HK-2 (cell line): ENCODE data around the gene NRL.
"Not testable (repeated sequence)": the region's sequence is repeated elsewhere in the genome, so short reads cannot be mapped to it uniquely, and the experiment has no call there.

Experiments
- DNase-seq: peaks from one replicate; pipeline ENCODE4 v3.0.0-alpha.2; 2018; ENCODE audit not compliant: unreplicated experiment

Gene NRL

DNA sequence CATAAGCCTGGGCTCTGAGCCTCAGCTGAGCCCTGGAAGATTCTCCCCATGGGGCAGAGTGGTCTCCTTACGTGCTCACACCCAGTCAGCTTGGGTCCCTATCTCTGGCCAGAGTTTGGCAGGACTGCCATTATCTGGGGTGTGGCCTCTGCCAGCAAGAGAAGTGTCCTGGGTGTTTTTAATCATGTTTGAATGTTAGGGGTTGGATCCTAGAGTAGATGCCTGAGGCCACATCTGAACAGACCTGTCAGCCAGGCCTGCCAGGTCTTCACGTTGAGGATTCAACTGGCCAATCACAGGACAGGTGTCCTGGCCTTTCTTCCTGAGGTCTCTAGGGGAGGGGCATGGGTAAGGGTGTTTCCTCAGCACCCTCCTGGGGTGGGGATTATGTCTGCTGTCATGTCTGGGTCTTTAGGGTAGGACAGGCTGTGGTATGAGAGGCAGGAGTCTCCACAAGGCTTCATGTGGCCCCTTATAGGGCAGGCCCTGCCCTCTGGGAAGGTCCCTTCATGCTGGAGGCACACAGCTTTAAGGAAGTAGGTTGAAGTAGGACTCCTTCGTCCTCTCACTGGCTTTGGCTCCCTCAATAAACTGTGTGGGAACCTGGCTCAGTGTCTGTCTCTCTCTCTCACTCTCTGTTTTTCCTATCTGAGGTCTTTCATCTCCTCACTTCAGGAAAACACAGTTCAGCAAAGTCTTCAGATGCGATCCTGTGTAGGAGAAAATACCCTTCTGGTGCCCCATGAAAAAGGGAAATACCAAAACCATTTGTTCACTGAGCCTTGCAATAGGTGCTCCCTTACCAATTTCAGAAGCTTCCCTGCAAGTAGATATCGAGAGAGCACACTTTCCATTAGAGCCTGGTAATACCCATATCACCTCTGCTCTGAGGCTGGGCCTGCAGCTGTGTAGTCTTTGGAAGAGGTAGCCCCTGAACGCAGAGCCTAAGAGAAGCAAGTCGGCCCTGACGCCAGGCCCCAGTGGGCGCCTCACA lies 9.0 kb upstream of the NRL start:
- DNase-seq, result no peak

DNA sequence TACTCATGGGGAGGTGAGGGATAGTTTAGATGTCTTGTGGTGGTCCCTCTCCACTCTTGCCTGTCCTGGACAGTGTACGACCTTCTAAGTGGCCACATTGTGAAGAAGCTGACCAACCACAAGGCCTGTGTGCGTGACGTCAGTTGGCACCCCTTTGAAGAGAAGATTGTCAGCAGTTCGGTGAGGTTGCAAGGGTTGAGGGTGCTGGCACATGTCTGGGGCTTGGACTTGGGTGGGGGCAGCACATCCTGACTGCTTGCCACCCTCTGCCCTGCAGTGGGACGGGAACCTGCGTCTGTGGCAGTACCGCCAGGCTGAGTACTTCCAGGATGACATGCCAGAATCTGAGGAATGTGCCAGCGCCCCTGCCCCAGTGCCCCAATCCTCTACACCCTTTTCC lies 8.1 kb upstream of the NRL start:
- DNase-seq, result no peak

DNA sequence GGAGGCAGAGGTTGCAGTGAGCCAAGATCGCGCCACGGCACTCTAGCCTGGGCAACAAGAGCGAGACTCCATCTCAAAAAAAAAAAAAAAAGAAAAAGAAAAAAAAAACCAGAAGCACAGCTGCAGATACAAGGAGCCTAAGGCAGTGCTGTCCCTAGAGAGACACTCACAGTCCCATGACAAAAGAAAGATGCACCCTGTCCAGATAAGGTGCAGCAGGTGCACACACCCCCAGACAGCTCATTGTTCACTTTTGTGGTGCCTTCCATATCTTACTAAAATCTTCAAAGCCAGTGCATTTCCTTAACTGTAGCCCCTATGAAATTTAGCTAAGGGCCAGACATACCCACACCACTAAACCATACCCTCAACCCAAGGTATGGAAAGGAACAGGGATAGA lies 7.7 kb upstream of the NRL start:
- DNase-seq, result no peak

DNA sequence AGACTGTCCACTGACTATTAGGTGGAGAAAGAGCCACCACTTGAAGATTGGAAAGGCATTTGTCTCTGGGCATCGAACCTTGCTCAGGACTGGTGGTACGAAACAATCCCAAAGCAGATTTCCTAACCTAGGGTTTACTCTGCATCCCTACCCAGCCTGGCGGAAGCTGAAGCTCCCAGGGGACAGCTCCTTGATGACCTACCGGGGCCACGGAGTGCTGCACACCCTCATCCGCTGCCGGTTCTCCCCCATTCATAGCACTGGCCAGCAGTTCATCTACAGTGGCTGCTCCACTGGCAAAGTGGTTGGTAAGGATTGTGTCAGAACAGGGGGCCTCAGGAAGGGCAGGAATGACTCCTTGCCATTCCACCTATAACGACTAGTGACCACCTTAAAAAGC lies 6.5 kb upstream of the NRL start:
- no peak for DNase-seq

DNA sequence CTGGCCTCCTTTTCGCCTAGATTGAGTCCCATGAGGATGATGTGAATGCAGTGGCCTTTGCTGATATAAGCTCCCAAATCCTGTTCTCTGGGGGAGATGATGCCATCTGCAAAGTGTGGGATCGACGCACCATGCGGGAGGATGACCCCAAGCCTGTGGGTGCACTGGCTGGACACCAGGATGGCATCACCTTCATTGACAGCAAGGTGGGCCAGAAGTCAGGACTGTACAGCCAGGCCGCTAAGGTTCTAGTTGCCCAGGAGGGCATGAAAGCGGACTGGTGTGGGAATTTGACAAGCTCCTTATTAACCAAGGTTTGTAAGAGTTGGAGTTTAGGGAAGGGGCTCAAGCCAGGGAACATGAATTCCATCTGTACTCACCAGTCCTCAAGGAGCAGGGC lies 4.9 kb upstream of the NRL start:
- DNase-seq, result no peak

DNA sequence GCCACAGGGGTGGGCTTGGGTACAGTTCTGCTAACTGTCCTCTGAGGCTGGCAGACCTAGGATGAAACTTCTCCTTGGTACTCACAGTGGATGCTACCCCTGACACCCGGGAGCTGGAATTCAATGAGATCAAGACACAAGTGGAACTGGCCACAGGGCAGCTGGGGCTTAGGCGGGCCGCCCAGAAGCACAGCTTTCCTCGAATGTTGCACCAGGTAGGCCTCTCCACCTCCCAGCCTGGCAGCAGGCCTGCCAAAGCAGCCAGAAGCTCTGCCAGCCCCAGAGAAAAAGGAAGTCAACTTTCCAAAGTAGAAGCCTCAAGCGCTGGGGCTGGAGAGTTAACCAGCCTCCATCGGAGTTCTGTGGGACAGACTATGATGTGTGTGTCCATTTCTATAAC lies 2.4 kb upstream of the NRL start:
- DNase-seq, result no peak

DNA sequence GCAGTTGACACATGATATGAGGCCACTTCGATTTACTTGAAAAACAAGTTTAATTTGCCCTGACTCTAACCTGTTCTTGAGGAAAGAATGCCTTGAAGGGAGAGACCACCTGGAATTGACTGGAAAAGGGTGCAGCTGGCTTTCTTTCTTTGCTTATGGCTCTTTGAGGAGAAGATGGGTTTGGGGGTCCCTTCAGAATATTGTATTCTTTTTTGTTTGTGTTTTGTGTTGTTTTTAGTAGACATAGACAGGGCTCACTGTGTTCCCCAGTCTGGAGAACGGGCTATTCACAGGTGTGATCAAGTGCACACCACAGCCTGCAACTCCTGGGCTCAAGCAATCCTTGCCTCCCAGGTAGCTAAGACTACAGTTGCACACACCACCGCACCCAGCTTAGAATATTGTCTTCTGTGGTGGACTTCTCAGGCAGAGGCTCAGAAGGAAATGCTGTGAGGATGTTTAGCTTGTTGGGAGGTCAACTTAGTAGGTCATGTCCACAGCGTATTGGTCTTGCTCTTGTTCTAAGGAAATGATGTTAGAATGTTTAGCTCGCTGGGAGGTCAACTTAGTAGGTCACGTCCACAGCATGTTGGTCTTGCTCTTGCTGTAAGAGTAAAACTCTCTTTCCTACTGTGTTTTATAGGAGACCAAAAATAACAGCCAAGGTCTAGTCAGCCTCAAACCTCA lies 1.5 kb upstream of the NRL start:
- DNase-seq, result no peak

DNA sequence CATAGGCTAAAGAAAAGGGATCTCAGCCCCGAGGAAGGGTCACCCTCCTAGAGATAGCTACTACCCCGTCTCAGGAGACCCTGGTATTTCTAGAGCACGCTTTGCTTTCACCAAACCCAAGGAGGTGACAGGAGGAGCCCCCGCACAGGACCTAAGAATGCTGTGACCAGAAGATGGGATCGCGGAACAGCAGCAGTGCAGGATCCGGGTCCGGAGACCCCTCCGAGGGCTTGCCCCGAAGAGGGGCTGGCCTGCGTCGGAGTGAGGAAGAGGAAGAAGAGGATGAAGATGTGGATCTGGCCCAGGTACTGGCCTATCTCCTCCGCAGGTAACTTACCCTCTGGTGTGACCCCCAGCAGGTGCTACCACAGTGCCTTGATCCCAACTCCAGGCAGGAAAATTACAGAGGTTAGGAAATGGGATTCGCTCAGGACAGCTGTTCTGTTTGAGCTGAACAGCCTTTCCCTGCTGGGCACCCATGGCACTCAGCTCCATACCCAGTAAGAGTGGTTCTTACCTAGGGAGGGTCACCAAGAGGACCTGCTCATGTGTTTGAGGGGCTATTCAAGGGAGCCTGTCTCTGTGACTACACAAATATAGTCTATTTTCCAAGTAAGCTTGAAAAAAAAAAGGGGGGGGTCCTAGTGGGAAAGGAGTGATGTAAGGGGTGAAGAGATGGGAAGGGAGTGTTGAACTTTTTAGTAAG lies 826 bp upstream of the NRL start:
- DNase-seq, result no peak

DNA sequence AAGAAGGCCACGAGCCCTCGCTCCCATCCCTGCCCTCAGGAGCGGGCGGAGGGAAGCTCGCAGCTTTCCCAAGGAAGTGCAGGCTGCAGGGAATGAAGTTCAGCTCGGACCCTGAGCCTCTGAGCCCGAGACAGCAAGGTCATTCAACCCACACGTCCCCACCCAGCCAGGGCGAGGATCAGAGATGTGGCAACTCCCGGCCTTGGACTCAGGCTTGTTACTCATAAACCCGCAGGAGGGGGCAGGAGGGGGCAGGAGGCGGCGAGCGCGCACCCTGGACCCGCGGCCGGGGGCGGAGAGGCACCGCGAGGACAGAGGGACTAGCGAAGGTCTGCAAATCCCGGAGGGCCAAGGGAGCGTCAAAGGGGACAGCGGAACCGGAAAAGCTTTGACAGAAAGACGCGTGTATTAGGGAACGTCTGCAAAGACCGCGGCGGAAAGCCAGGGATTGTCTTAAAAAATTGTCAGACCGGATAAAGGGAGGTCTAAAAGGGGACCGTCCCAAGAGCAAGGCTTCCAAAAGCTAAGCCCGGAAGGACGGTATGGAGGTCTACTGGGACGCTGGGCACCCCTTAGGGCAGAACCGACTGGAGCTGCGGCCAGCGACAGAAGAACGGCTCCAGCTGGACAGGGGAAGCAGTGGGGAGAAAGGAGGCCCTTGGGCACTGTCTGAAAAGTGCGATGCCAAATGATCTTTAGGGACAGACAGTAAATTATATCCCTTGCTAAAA lies 783 bp downstream of the NRL start:
- peak; percentile 89 for DNase-seq

DNA sequence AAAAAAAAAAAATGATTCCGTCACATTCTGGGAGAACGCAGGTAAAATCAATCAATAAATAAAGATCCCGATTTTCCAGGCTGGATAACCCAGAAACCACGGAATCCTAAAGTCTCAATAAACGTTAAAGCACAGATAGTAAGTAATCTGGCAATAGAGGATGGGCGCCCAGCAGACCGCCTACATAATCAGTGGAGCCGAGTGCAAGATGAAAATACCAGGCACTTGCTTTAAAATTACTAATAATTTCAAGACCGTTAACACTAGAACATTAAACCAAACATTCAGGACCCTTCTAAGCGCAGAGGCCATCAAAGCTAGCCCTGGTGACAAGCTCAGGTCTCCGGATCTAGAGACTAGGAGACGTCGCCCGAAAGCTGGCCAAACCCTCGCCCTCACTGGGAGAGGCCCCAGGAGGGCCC lies 1.4 kb downstream of the NRL start:
- DNase-seq, result no peak

DNA sequence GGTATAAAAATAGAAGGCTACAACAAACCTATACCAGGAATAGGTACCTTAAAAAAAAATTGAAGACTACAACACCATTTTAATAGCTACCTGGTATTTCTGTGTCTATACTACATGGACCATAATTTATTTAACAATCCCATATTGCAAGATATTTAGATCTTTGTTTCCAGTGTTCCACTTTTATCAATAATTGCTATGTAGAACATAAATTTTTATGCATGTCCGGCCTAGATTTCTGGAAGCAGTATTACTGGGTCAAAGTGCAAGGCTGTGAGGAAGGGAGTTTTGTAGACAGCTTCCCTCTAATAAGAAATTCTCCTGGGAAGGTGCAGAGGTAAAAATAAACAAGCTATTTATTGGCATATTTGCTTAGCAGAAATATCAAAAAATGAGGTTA lies 4.2 kb downstream of the NRL start:
- no peak for DNase-seq

DNA sequence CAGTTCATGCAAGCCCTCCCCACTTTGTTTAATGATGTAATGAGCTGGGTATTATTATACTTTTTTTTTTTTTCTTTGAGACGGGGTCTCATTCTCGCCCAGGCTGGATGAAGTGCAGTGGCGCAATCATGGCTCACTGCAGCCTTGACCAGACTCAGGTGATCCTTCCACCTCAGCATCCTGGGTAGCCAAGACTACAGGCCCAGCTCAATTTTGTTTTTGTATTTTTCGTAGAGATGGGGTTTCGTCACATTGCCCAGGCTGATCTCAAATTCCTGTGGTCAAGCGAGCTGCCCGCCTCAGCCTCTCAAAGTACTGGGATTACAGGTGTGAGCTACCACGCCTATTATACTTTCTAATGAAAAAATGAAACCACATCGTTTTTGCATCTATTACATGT lies 4.7 kb downstream of the NRL start:
- DNase-seq, result no peak

DNA sequence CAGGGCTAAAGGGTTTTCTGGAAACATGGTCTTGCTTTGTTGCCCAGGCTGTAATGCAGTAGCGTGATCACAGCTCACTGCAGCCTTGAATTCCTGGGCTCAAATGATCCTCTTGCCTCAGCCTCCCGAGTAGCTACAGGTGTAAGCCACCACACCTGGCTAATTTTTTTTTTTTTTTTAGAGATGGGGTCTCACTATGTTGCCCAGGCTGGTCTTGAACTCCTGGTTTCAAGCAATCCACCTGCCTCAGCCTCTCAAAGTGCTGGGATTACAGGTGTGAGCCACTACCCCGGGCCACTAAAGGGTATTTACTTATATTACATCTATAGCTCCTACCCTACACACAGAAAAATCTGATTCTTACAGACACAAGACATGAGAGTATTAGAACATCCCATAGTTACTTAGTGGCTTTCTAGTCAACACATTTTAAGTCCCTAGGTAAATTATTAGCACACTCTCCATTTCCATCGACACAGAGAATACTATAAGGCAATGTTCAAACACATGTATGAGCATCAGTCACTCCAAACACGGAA lies 6.3 kb downstream of the NRL start:
- no peak for DNase-seq

DNA sequence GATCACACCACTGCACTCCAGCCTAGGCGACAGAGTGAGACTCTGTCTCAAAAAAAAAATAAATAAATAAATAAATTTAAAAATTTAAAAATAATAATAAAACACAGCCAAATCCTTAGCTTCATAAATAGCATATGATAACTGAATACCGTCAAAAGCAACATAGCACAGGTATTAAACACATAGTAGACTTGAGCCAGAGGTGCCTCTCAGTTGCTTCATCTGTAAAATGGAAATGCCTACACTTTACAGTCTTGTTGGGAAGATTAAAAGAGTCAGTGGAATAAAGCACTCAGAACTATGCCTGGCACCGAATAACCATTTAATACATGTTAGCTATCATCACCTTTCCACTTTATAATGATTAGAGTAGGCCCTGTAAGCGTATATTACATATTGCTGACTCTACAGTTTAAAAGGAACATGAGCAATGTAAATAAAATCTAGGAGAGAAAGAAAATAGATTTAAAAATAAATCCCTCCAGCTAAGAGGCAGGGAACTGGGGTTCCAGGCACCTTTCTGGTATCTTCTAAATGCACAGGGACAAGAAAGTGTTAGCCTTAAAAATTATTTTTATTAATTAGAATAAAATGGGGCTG lies 8.0 kb downstream of the NRL start:
- no peak for DNase-seq

DNA sequence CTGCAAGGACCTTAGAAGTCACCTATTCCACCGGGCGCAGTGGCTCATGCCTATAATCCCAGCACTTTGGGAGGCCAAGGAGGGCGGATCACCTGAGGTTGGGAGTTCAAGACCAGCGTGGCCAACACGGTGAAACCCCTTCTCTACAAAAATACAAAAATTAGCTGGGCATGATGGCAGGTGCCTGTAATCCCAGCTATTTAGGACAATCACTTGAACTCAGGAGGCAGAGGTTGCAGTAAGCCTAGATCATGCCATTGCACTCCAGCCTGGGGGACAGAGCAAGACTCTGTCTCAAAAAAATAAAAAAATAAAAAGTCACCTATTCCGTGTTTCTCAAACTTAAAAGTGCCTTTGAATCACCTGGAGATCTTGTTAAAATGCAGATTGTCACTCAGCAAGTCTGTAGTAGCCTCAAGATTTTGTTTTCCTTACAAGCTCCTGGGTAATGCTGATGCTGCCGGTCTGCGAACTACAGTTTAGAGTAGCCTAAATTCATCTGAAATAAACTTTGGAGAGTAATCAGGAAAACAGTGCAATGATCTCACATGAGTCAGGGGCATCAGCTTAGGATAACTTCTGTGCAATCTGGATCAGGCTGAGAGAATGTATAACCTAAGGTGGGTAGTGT lies 9.0 kb downstream of the NRL start:
- not testable (repeated sequence) for DNase-seq

DNA sequence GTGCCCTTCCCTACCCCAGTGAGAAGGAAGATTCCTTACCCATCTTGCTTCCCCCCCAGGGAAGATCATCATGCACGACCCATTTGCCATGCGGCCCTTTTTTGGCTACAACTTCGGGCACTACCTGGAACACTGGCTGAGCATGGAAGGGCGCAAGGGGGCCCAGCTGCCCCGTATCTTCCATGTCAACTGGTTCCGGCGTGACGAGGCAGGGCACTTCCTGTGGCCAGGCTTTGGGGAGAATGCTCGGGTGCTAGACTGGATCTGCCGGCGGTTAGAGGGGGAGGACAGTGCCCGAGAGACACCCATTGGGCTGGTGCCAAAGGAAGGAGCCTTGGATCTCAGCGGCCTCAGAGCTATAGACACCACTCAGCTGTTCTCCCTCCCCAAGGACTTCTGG lies 11.3 kb downstream of the NRL start:
- DNase-seq, result no peak

DNA sequence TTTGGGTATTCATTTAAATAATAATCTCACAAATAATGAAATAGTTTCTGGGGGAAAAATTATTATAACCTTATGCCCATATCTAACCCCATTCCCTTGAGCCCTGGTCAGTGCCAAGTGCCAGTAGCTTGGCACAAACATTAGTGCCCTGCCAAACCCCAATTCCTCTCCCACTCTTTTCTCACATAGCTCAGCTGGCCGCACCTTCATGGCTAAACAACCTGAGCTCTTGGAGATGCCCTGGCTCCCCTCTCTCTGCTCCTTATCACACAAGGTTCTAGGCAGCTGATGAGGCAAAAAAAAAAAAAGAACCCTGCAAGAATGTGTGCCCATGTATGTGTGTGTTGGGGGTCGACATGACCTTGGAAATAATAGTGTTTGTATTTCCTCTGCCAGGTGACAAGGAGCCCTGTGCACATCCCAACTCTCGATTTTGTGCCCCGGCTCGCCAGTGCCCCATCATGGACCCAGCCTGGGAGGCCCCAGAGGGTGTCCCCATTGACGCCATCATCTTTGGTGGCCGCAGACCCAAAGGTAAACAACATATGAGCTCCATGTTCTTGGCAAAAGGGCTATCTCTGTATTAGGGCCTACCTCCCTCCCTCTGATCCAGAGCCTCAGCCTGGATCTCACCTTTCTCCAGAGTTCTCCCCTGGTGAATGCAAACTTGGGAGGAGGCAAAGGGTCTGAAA lies 12.2 kb downstream of the NRL start:
- no peak for DNase-seq

DNA sequence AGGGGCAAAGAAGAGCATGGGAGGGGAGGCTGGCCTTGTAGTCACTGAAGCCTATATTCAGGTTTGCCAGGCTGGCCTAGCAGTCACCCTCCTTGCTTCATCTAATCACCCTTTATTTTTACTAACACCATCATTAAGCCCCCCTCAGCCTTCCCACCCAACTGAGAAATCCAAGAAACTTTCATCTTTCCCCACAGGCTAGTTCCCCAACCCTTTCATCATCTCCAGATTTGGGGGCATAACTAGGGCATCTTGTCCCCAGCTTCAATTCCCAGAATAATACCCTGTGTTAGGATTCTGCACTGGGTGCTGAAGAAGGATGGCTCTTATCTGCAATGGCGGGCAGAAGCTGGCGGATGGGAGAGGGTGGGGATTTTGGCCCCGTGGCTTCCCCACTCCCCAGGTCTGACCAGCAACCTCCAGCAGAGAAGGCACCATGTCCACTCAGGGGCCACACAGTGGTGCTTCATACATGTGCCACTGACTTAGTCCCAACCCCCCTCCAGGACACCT lies 13.7 kb downstream of the NRL start:
- no peak for DNase-seq

DNA sequence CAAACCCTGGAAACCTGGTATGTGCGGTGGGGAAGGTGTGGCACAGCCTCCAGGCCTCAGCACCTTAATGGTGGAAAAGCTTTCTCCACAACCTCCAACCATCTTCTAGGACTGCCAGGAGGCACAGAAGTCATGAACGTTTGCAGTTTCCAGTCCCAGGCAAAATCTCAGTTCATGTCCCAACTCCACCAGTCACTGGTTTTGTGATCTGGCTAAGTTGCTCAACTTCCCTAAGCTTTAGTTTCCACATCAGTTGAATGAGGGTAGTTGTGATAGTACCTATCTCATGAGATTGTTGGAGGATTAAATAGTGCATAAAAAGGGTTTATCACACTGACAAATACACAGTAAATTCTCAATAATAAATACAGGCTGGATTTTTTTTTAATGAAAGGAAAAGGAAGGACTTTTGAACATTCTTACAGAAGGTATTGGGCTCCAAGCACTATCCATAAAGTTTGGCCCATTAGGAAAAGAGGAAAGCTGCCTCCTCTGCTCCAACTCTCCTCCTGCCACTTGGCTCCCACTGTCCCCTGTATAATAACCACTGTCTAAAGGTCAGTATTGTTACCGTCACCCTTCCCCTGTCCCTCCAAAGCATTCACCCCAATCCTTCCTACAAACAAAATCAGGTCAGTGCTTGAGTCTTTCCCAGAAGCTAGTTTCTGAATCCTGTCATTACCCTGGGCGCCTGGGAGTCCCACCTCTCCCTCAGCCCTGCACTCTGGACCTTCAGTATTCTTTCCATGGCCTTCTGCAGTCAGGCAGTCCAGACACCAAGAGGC lies 14.4 kb downstream of the NRL start:
- DNase-seq, result no peak
